ENCODE measurements around the gene TEC.

DNA sequence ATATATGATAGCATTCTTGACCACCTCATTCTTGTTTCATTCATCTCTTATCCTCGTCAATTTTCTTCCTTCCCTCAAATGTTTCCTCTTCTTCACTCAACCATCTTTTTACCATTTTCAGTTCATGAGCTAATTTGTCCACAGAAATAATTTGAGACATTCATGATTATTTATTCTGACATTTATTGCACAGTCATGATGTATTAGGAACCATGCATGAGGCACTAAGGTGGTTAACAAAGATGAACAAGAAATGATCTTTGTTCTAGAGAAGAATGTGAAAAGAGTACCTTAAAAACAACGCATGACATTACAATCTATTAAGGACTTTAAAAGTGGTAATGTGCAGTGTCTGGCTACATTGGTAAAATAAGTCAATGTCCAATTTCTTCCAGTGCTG lies 27.9 kb downstream of the TEC start:
- TF ChIP-seq, protein P1, sequence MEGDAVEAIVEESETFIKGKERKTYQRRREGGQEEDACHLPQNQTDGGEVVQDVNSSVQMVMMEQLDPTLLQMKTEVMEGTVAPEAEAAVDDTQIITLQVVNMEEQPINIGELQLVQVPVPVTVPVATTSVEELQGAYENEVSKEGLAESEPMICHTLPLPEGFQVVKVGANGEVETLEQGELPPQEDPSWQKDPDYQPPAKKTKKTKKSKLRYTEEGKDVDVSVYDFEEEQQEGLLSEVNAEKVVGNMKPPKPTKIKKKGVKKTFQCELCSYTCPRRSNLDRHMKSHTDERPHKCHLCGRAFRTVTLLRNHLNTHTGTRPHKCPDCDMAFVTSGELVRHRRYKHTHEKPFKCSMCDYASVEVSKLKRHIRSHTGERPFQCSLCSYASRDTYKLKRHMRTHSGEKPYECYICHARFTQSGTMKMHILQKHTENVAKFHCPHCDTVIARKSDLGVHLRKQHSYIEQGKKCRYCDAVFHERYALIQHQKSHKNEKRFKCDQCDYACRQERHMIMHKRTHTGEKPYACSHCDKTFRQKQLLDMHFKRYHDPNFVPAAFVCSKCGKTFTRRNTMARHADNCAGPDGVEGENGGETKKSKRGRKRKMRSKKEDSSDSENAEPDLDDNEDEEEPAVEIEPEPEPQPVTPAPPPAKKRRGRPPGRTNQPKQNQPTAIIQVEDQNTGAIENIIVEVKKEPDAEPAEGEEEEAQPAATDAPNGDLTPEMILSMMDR (IDR thresholded peaks at IDR 0.05): no peak
- no peak for TF ChIP-seq POLR2A (IDR thresholded peaks at IDR 0.05)
